ENCODE results near the gene C1QL4.

The C1QL4 gene

GRCh38 chr12:49340971-49341776 lies 4.2 kb upstream of the C1QL4 start:
- no peak overlapping the region for H3K4me2 ChIP-seq (ENCODE audit: low read length)
- 0 out of 2 replicates have a peak, but pooled peaks cover under 1% of the 10 kb centered on the region for H3K27me3 ChIP-seq (ENCODE audit: insufficient read depth, low read length)
- no peak overlapping the region for H2AFZ ChIP-seq (ENCODE audit: low read length)
- H3K9me2 ChIP-seq (ENCODE audit: low read depth, low read length): no peaks in the 10 kb centered on the region
- H3F3A ChIP-seq (ENCODE audit: insufficient read depth, low read length): no peaks in the 10 kb centered on the region
- no peak overlapping the region for H3K27ac ChIP-seq (ENCODE audit: low read depth, low read length, poor library complexity, severe bottlenecking)
- H3K4me3 ChIP-seq (ENCODE audit: low read depth, low read length, poor library complexity, severe bottlenecking): no peak overlapping the region
- no peak overlapping the region for H3K9ac ChIP-seq (ENCODE audit: low read length)
- no peaks in the 10 kb centered on the region for H3K9me3 ChIP-seq (ENCODE audit: low read length)
- no peaks in the 10 kb centered on the region for H3K36me3 ChIP-seq (ENCODE audit: insufficient read depth, low read length)
- H3K4me1 ChIP-seq (ENCODE audit: insufficient read depth, low read length, severe bottlenecking): peaks cover 24% of the 10 kb centered on the region
- no peaks in the 10 kb centered on the region for H4K20me1 ChIP-seq (ENCODE audit: insufficient read depth, low read length)
- no peaks in the 10 kb centered on the region for H3K79me2 ChIP-seq (ENCODE audit: insufficient read depth, low read length)
- no peak for TF ChIP-seq EZH2 (IDR thresholded peaks at IDR 0.05; ENCODE audit: borderline replicate concordance, low read length)
- no peak for TF ChIP-seq CTCF (IDR thresholded peaks at IDR 0.05; ENCODE audit: low read length)

- TF ChIP-seq CTCF (IDR thresholded peaks at IDR 0.05; ENCODE audit: low read length) (no peak), EZH2 (IDR thresholded peaks at IDR 0.05; ENCODE audit: borderline replicate concordance, low read length) (no peak)
- H3K79me2 ChIP-seq (ENCODE audit: insufficient read depth, low read length): no peaks in the 10 kb centered on the region
- H4K20me1 ChIP-seq (ENCODE audit: insufficient read depth, low read length): no peaks in the 10 kb centered on the region
- no peaks in the 10 kb centered on the region for H3K27me3 ChIP-seq (ENCODE audit: insufficient read depth, low read length)
- H3F3A ChIP-seq (ENCODE audit: insufficient read depth, low read length): no peaks in the 10 kb centered on the region
- H3K36me3 ChIP-seq (ENCODE audit: insufficient read depth, low read length): no peaks in the 10 kb centered on the region
- H3K4me1 ChIP-seq (ENCODE audit: insufficient read depth, low read length, severe bottlenecking): peaks cover 16% of the 10 kb centered on the region
- no peak overlapping the region for H3K4me2 ChIP-seq (ENCODE audit: low read length)
- H3K9ac ChIP-seq (ENCODE audit: low read length): no peak overlapping the region
- no peaks in the 10 kb centered on the region for H3K9me3 ChIP-seq (ENCODE audit: low read length)
- H2AFZ ChIP-seq (ENCODE audit: low read length): no peak overlapping the region
- no peak overlapping the region for H3K27ac ChIP-seq (ENCODE audit: low read depth, low read length, poor library complexity, severe bottlenecking)
- H3K9me2 ChIP-seq (ENCODE audit: low read depth, low read length): no peaks in the 10 kb centered on the region
- H3K4me3 ChIP-seq (ENCODE audit: low read depth, low read length, poor library complexity, severe bottlenecking): no peak overlapping the region
Observed at GRCh38 chr12:49340095-49340870, 3.3 kb upstream of the C1QL4 start.

GRCh38 chr12:49339464-49339861 lies 2.5 kb upstream of the C1QL4 start:
- H3F3A ChIP-seq (ENCODE audit: insufficient read depth, low read length): no peaks in the 10 kb centered on the region
- H3K27ac ChIP-seq (ENCODE audit: low read depth, low read length, poor library complexity, severe bottlenecking): no peak overlapping the region
- peaks cover 16% of the 10 kb centered on the region for H3K4me1 ChIP-seq (ENCODE audit: insufficient read depth, low read length, severe bottlenecking)
- no peaks in the 10 kb centered on the region for H3K9me2 ChIP-seq (ENCODE audit: low read depth, low read length)
- H3K9ac ChIP-seq (ENCODE audit: low read length): no peak overlapping the region
- H4K20me1 ChIP-seq (ENCODE audit: insufficient read depth, low read length): no peaks in the 10 kb centered on the region
- H3K4me2 ChIP-seq (ENCODE audit: low read length): no peak overlapping the region
- no peak overlapping the region for H2AFZ ChIP-seq (ENCODE audit: low read length)
- H3K4me3 ChIP-seq (ENCODE audit: low read depth, low read length, poor library complexity, severe bottlenecking): no peak overlapping the region
- H3K9me3 ChIP-seq (ENCODE audit: low read length): no peaks in the 10 kb centered on the region
- H3K36me3 ChIP-seq (ENCODE audit: insufficient read depth, low read length): no peaks in the 10 kb centered on the region
- TF ChIP-seq CTCF (IDR thresholded peaks at IDR 0.05; ENCODE audit: low read length) (no peak), EZH2 (IDR thresholded peaks at IDR 0.05; ENCODE audit: borderline replicate concordance, low read length) (no peak)
- no peaks in the 10 kb centered on the region for H3K79me2 ChIP-seq (ENCODE audit: insufficient read depth, low read length)
- no peaks in the 10 kb centered on the region for H3K27me3 ChIP-seq (ENCODE audit: insufficient read depth, low read length)

Data from OCI-LY1 (cell line).